ENCODE measurements around the gene PRAMEF11.
"Not testable (repeated sequence)": the region's sequence is repeated elsewhere in the genome, so short reads cannot be mapped to it uniquely, and the experiment has no call there.

The PRAMEF11 gene

DNA sequence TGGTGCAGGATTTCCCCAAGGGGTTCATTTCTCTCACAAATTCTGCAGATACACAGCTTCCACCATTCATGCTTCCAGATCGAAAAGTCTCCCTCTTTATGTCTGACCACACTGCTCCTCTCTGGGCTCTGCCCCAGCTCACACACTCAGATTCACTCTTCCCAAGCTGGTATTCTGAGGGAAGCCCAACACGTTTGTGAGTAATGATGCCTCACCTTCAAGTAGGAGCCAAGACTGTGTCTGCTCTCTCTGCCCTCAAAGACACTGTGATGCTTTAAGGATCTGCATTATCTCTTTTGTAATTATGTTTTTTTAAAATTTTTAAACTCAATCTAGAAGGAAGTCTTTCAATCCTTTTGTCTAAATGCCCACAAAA is 19.8 kb downstream of the PRAMEF11 start:
- H3K4me1 ChIP-seq = no peaks in the 10 kb centered on the region
- H2AFZ ChIP-seq = no peak overlapping the region
- no peak overlapping the region for H3K4me3 ChIP-seq (ENCODE audit: low read depth, low read length)
- H3K27ac ChIP-seq = no peak overlapping the region
- no peak overlapping the region for H3K4me2 ChIP-seq (ENCODE audit: low read length)
- no peaks in the 10 kb centered on the region for H3K36me3 ChIP-seq (ENCODE audit: control insufficient read depth, insufficient read depth, low read length)
- H3K9ac ChIP-seq = no peak overlapping the region
- no peaks in the 10 kb centered on the region for H3K79me2 ChIP-seq
- TF ChIP-seq, protein P1, sequence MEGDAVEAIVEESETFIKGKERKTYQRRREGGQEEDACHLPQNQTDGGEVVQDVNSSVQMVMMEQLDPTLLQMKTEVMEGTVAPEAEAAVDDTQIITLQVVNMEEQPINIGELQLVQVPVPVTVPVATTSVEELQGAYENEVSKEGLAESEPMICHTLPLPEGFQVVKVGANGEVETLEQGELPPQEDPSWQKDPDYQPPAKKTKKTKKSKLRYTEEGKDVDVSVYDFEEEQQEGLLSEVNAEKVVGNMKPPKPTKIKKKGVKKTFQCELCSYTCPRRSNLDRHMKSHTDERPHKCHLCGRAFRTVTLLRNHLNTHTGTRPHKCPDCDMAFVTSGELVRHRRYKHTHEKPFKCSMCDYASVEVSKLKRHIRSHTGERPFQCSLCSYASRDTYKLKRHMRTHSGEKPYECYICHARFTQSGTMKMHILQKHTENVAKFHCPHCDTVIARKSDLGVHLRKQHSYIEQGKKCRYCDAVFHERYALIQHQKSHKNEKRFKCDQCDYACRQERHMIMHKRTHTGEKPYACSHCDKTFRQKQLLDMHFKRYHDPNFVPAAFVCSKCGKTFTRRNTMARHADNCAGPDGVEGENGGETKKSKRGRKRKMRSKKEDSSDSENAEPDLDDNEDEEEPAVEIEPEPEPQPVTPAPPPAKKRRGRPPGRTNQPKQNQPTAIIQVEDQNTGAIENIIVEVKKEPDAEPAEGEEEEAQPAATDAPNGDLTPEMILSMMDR (IDR thresholded peaks at IDR 0.05) = no peak
- H3K27me3 ChIP-seq (ENCODE audit: control insufficient read depth, insufficient read depth, low read length) = no peaks in the 10 kb centered on the region
- H3K9me3 ChIP-seq (ENCODE audit: control insufficient read depth, low read length) = no peaks in the 10 kb centered on the region

DNA sequence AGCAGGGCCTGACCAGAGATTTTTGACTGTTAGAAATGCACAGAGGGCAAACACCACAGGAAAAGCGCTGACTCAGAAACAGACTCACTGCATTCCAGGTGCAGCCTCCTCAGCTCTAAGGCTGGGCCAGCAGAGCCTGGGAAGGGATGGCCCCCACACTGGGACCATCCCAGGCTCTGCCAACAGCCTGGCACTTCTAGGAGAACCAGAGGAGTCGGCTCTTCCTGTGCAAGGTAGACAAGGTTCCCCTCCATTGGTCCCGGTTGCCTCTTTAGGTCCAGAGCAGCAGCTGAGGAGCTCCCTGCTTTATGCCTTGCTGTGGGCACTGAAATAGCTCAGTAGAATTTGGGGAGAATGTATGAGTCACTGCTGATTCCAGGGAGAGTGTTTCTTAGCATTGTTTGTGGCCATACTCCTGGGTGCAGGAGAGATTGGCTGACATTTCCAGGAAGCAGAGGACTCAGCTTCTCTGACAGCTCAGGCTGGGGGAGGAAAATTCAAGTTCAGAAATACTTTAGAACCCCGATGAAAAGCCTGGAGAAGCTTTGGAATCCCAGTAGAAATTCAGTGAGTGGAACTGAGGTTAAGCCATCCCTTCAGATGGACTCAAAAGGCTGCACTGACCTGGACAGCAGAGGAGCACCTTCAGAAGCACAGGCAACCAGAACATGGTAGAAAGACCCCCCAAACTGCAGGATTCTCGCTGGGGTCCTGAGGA is 20.4 kb downstream of the PRAMEF11 start:
- H3K27me3 ChIP-seq (ENCODE audit: control insufficient read depth, insufficient read depth, low read length) = no peaks in the 10 kb centered on the region
- no peaks in the 10 kb centered on the region for H3K9me3 ChIP-seq (ENCODE audit: control insufficient read depth, low read length)
- no peak overlapping the region for H2AFZ ChIP-seq
- H3K4me3 ChIP-seq (ENCODE audit: low read depth, low read length) = no peak overlapping the region
- no peaks in the 10 kb centered on the region for H3K79me2 ChIP-seq
- no peak overlapping the region for H3K4me2 ChIP-seq (ENCODE audit: low read length)
- TF ChIP-seq, protein P1 (IDR thresholded peaks at IDR 0.05) = no peak
- H3K4me1 ChIP-seq = no peaks in the 10 kb centered on the region
- no peak overlapping the region for H3K9ac ChIP-seq
- no peak overlapping the region for H3K27ac ChIP-seq
- H3K36me3 ChIP-seq (ENCODE audit: control insufficient read depth, insufficient read depth, low read length) = no peaks in the 10 kb centered on the region

DNA sequence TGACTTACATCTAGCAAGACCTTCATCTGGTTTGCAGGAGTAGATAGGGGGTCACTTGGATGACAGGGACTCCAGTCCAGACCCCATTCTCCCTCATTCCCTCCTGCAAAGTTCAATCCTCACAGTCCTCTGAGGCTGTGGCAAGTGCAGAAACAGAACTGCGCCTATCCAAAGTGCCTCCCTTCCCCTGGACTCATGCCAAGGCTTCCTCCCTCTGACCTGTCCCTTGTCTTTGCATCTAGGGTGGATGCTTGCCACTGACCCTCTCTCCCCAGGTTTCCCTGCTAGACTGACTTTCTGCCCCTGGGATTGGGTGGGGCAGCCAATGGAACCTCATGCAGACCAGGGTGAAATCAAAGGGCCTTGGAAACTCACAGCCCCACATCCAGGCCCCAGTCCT is 21.3 kb downstream of the PRAMEF11 start:
- Histone ChIP-seq H3K79me2 (no peaks in the 10 kb centered on the region), H3K36me3 (ENCODE audit: control insufficient read depth, insufficient read depth, low read length) (no peaks in the 10 kb centered on the region), H3K4me1 (no peaks in the 10 kb centered on the region), H2AFZ (no peak overlapping the region), H3K9ac (no peak overlapping the region), H3K27me3 (ENCODE audit: control insufficient read depth, insufficient read depth, low read length) (no peaks in the 10 kb centered on the region), H3K27ac (no peak overlapping the region), H3K4me2 (ENCODE audit: low read length) (no peak overlapping the region), H3K9me3 (ENCODE audit: control insufficient read depth, low read length) (no peaks in the 10 kb centered on the region), H3K4me3 (ENCODE audit: low read depth, low read length) (no peak overlapping the region)
- TF ChIP-seq, protein P1 (IDR thresholded peaks at IDR 0.05) = no peak

DNA sequence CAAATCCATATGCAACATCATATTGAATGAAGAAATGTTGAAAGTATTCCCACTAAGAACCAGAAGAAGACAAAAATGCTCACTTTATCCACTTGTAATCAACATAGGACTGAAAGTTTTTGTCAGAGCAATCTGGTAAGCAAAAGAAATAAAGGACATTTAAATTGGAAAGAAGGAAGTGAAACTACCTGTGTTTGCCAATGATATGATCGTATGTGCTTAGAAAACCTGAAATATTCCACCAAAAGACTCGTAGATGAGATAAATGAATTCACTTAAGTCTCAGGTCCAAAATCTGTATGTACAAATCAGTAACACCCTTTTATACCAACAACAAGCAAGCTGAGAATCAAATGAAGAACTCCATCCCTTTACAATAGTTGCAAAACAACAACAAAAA is 31.5 kb downstream of the PRAMEF11 start:
- Histone ChIP-seq H3K9ac (no peak overlapping the region), H3K4me1 (no peaks in the 10 kb centered on the region), H3K27ac (no peak overlapping the region), H3K9me3 (ENCODE audit: control insufficient read depth, low read length) (no peaks in the 10 kb centered on the region), H3K79me2 (no peaks in the 10 kb centered on the region), H3K27me3 (ENCODE audit: control insufficient read depth, insufficient read depth, low read length) (no peaks in the 10 kb centered on the region), H3K36me3 (ENCODE audit: control insufficient read depth, insufficient read depth, low read length) (no peaks in the 10 kb centered on the region), H3K4me3 (ENCODE audit: low read depth, low read length) (no peak overlapping the region), H3K4me2 (ENCODE audit: low read length) (no peak overlapping the region), H2AFZ (no peak overlapping the region)
- TF ChIP-seq, protein P1 (IDR thresholded peaks at IDR 0.05) = no peak

DNA sequence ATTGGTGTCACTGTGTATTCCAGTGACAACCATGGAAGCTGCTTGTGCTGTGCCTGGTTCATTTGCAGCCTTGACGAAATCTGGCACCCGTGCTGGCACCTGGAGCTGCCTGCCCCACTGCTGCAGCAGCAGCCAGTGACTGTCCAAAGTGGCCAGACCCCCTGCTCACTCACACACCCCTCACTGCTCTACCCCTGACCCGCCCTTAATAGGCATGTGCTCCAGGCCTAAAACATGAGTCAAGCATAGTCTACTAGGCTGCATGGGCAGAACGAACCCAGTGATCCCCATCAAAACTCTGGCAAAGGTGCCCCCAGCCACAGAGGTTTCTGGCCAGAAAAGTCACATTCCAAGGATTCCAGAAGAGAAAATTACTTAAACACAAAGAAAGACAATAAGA is 32.3 kb downstream of the PRAMEF11 start:
- Histone ChIP-seq H2AFZ (no peak overlapping the region), H3K27ac (no peak overlapping the region), H3K4me1 (no peaks in the 10 kb centered on the region), H3K4me2 (ENCODE audit: low read length) (no peak overlapping the region), H3K79me2 (no peaks in the 10 kb centered on the region), H3K9ac (no peak overlapping the region), H3K27me3 (ENCODE audit: control insufficient read depth, insufficient read depth, low read length) (no peaks in the 10 kb centered on the region), H3K4me3 (ENCODE audit: low read depth, low read length) (no peak overlapping the region), H3K36me3 (ENCODE audit: control insufficient read depth, insufficient read depth, low read length) (no peaks in the 10 kb centered on the region), H3K9me3 (ENCODE audit: control insufficient read depth, low read length) (no peaks in the 10 kb centered on the region)
- TF ChIP-seq, protein P1 (IDR thresholded peaks at IDR 0.05) = no peak

DNA sequence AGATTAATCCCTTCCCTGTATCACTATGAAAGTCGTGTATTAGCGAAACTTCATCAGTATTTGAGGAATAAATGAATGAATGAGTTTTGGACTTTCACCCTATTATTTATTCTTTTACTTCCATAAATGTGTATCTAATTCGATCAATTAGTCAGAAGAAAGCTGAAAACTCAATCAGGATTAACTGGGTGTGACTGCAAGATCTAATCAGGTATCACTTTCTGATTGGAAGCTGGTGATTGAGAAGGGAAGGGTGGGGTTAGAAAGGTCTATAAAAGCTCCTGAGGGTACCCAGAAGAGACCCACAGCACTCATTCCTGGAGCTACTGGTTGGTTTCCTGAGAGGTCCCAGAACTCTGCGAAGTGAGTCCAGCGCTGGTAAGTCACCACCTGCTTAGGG is 40.1 kb downstream of the PRAMEF11 start, which contains the start of gene PRAMEF1:
Gene PRAMEF1, plus strand, starts transcription at position 301 of the 400 bp plus-strand sequence. CDS start 1,831 bp downstream, outside the sequence.
- not testable (repeated sequence) for H3K4me2 ChIP-seq (ENCODE audit: low read length); H3K9ac ChIP-seq; H2AFZ ChIP-seq; H3K4me1 ChIP-seq; H3K27me3 ChIP-seq (ENCODE audit: control insufficient read depth, insufficient read depth, low read length); H3K36me3 ChIP-seq (ENCODE audit: control insufficient read depth, insufficient read depth, low read length); H3K79me2 ChIP-seq; H3K4me3 ChIP-seq (ENCODE audit: low read depth, low read length); H3K9me3 ChIP-seq (ENCODE audit: control insufficient read depth, low read length); H3K27ac ChIP-seq

DNA sequence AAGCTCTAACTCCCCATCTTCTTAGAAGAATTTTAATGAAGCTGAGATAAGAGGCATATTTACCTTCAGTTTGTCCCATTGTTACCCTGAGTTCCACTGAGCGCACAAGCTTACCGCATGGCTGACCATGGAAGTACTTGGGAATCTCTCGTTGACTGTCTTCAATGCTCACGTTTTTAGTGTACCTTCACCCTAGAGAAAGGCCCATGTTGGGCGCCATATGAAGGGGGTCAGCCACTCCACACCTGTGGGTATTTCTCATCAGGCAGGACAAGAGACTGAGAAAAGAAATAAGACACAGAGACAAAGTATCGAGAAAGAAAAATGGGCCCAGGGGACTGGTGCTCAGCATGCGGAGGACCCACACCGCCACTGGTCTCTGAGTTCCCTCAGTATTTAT is 46.5 kb downstream of the PRAMEF11 start:
- H2AFZ ChIP-seq; H3K4me1 ChIP-seq; H3K36me3 ChIP-seq (ENCODE audit: control insufficient read depth, insufficient read depth, low read length); H3K4me2 ChIP-seq (ENCODE audit: low read length); H3K79me2 ChIP-seq; H3K27me3 ChIP-seq (ENCODE audit: control insufficient read depth, insufficient read depth, low read length); H3K4me3 ChIP-seq (ENCODE audit: low read depth, low read length); H3K9ac ChIP-seq; H3K9me3 ChIP-seq (ENCODE audit: control insufficient read depth, low read length); H3K27ac ChIP-seq: not testable (repeated sequence)
